Ectodermal cell (in vitro differentiated cells): Measurements from ENCODE around the gene SLC25A40.
"Not testable (repeated sequence)": the region's sequence is repeated elsewhere in the genome, so short reads cannot be mapped to it uniquely, and the experiment has no call there.

Experiments
- H3K27ac ChIP-seq: 2 replicates; pipeline ENCODE4 v1.7.0; 2013; ENCODE audit warnings: mild to moderate bottlenecking, low read depth, low read length; ENCODE audit not compliant: insufficient read depth, poor library complexity, severe bottlenecking
- H3K27me3 ChIP-seq: 2 replicates; pipeline ENCODE4 v1.7.0; 2013; ENCODE audit warnings: mild to moderate bottlenecking, low read length; ENCODE audit not compliant: insufficient read depth, control insufficient read depth, poor library complexity, severe bottlenecking
- H3K36me3 ChIP-seq: one replicate; pipeline ENCODE4 v1.7.0; 2013; ENCODE audit warnings: low read length; ENCODE audit not compliant: control insufficient read depth, insufficient read depth
- H3K4me1 ChIP-seq: one replicate; pipeline ENCODE4 v1.7.0; 2013; ENCODE audit warnings: low read length; ENCODE audit not compliant: control insufficient read depth, insufficient read depth
- H3K4me3 ChIP-seq: 2 replicates; pipeline ENCODE4 v1.7.0; 2013; ENCODE audit warnings: low read depth, low read length, control low read depth; ENCODE audit not compliant: insufficient read depth
- H3K9me3 ChIP-seq: 2 replicates; pipeline ENCODE4 v1.7.0; 2013; ENCODE audit warnings: mild to moderate bottlenecking, low read length, moderate library complexity; ENCODE audit not compliant: control insufficient read depth
- WGBS, 2 experiments: methylation state at CpG; one replicate each; pipeline ENCODE4 v1.1.7; 2013; ENCODE audit warnings: missing lambda C conversion rate in 2 of 2; 5-methylcytosine and 5-hydroxymethylcytosine counted together

Gene SLC25A40

DNA sequence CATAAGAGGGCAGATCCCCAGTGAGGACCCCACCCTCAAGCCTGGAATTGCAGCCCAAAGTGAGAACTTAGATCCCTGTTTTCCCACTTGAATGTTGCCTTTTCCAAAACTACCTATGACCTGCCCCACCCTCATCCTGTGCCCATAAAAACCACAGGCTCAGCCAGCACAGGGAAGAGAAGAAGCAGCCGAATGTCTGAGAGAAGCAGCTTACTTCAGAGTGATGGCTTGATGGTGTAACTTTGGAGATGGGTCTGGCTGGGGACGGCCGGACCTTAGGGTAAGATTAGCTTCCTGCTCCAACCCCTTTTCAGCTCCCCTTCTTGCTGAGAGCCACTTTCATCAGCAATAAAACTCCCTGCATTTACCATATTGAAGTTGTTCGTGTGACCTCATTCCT is 5.7 kb downstream of the SLC25A40 start:
- Histone ChIP-seq H3K9me3 (peaks cover 6% of the 10 kb centered on the region), H3K4me3 (no peak overlapping the region), H3K27me3 (no peaks in the 10 kb centered on the region), H3K36me3 (peaks cover 16% of the 10 kb centered on the region), H3K27ac (no peak overlapping the region), H3K4me1 (peaks cover 5% of the 10 kb centered on the region)
- 94 to 96% methylated on average over 4 of the region's 4 CpGs for WGBS, 2 experiments

DNA sequence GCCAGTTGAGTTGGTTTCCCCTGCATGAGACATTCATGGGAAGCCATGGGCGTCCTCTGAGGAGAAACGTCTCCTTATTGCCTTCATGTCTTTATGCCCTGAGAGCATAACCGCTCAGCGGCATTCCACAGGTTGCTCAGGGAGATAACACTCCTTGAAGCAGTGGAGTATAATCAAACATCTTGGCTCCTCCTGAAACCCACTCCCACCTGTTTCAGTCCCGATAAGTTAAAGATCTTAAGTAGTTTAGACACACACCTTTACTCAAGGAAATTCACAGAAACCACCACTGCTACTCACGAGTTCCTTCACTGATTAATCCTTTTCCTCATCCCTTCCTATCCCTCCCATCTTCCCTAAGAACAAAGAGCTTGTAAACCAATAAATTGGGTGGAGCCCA is 9.6 kb downstream of the SLC25A40 start:
- WGBS, 2 experiments: 93 to 94% methylated on average over 6 of the region's 6 CpGs
- H3K9me3 ChIP-seq, H3K27me3 ChIP-seq, H3K4me1 ChIP-seq, H3K4me3 ChIP-seq, H3K27ac ChIP-seq: not testable (repeated sequence)
- peaks cover 15% of the 10 kb centered on the region for H3K36me3 ChIP-seq

DNA sequence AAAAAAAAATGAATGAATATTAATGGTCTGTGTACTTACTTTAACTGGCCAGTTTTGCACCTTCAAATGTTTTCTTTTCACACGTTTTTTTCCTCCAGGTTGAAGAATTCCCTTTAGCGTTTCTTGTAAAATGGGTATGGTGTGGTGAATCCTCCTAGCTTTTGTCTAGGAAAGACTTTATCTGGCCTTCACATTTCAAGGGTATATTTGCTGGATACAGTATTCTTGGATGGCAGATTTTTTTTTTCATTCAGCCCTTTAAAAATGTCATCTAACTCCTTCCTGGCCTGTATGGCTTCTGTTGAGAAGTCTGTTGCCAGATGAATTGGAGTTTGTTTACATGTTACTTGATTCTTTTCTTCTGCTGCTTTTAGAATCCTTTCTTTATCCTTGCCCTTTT is 10.1 kb downstream of the SLC25A40 start:
- no peaks in the 10 kb centered on the region for H3K27me3 ChIP-seq
- H3K4me3 ChIP-seq: no peak overlapping the region
- peaks cover 6% of the 10 kb centered on the region for H3K9me3 ChIP-seq
- H3K36me3 ChIP-seq: peaks cover 10% of the 10 kb centered on the region
- 93 to 100% methylated on average over 2 of the region's 2 CpGs for WGBS, 2 experiments
- H3K27ac ChIP-seq: no peak overlapping the region
- H3K4me1 ChIP-seq: no peaks in the 10 kb centered on the region

DNA sequence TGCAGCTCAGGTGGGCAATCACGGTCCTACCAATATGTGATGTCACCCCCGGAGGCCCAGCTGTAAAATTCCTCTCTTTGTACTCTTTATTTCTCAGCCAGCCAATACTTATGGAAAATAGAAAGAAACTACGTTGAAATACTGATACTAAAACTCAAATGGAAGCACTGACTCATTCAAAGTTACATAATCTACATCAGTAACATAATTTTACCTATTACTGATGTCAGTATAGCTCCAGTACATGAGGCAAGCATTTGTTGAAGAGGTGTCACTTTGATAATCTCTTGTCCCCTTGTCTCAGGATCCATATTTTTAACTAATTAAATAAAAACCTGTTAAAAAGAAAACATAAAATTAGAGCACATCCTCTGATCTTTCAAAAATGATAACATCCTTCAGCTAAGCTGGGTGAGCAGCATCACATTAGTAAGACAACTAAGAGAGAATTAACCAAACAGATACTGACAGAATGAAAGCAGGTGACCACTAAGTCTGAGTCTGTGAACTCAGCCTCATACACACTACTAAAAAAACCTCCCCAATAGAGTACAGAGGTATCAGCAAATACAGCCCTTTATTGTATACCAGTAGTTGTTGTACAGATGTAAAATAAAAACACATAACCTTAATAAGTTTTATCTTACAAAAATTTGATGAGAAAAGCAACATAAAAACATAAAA is 17.6 kb downstream of the SLC25A40 start:
- Histone ChIP-seq H3K27ac (no peak overlapping the region), H3K4me1 (no peaks in the 10 kb centered on the region), H3K9me3 (no peaks in the 10 kb centered on the region), H3K4me3 (no peak overlapping the region), H3K27me3 (no peaks in the 10 kb centered on the region), H3K36me3 (peaks cover 13% of the 10 kb centered on the region)
- 91 to 93% methylated on average over 3 of the region's 3 CpGs for WGBS, 2 experiments

DNA sequence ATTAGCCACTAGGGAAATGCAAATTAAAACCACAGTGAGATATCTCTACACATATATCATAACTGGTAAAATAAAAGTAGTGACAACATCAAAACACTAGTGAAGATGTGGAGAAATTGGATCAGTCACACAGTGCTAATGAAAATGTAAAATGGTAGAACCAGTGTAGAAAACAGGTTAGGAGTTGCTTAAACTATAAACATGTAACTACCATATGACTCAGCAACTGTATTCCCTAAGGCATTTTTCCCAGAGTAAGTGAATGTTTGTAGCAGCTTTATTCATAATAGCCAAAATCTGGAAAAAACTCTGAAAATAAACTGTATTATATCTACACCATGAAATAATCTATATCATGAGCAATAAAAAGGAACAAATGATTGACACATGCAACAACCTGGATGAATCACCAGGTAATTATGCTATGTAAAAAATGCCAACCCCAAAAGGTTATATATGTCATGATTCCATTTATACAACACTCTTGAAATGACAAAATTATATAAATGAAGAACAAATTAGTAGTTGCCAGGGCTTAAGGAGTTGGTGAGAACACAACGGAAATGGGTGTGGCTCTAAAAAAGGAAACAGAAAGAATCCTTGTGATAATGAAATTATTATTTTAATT is 22.8 kb downstream of the SLC25A40 start:
- Histone ChIP-seq H3K4me3 (no peak overlapping the region), H3K36me3 (peaks cover 8% of the 10 kb centered on the region), H3K27me3 (no peaks in the 10 kb centered on the region), H3K4me1 (no peaks in the 10 kb centered on the region), H3K27ac (no peak overlapping the region), H3K9me3 (no peaks in the 10 kb centered on the region)
- 86% methylated on average over 1 of the region's 1 CpG; no CpG with 5 or more reads in 1 of the 2 experiments for WGBS, 2 experiments

DNA sequence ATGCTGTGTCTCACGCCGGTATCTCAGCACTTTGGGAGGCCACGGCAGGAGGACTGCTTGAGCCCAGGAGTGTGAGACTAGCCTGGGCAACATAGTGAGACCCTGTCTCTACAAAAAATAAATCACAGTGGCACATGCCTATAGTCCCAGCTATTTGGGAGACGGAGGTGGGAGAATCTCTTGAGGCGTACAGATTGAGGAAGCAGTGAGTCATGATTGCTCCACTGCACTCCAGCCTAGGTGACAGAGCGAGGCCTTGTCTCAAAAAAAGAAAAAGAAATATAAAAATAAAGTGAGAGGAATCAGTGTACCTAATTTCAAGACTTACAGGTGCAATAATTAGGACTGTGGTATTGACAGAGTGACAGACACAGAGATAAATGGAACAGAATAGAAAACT is 23.9 kb downstream of the SLC25A40 start:
- peaks cover 1% of the 10 kb centered on the region for H3K36me3 ChIP-seq
- WGBS, 2 experiments: 92 to 93% methylated on average over 6 of the region's 6 CpGs

DNA sequence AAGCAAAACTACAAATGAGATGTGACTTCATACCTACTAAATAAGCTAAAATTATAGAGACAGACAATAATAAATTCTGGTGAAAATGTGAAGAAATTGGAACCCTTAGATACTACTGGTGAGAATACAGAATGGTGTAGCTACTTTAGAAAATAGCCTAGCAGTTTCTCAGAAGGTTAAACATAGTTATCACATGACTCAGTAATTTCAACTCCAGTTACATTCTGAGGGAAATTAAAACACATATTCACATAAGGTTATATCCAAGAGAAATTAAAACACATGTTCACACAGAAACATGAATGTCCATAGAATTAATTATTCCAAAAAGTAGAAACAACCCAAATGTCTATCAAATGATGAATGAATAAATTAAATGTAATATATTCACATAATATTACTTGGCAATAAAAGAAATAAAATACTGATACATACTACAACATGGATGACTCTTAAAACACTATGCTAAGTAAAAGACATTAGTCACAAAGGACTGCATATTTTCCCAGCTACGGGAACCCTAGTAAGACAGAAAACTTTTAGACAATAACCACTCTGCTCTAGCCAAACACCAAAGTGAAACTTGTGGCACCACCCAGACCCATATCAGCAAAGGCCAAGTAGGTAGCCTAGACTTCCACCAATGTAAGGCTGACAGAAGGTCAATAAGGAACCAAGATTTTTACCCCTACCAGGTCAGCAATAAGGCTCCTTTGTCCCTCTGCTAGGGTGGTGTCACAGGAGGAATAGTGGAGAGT is 25.1 kb downstream of the SLC25A40 start:
- Histone ChIP-seq H3K4me1 (no peaks in the 10 kb centered on the region), H3K4me3 (no peak overlapping the region), H3K36me3 (peaks cover 2% of the 10 kb centered on the region), H3K9me3 (no peaks in the 10 kb centered on the region), H3K27ac (no peak overlapping the region), H3K27me3 (no peaks in the 10 kb centered on the region)
- 91 to 95% methylated on average over 1 of the region's 1 CpG for WGBS, 2 experiments

More for the DNA sequence above, 23.9 kb downstream of the SLC25A40 start:
- no peaks in the 10 kb centered on the region for H3K4me1 ChIP-seq
- H3K4me3 ChIP-seq: no peak overlapping the region
- no peak overlapping the region for H3K27ac ChIP-seq
- no peaks in the 10 kb centered on the region for H3K27me3 ChIP-seq
- no peaks in the 10 kb centered on the region for H3K9me3 ChIP-seq

DNA sequence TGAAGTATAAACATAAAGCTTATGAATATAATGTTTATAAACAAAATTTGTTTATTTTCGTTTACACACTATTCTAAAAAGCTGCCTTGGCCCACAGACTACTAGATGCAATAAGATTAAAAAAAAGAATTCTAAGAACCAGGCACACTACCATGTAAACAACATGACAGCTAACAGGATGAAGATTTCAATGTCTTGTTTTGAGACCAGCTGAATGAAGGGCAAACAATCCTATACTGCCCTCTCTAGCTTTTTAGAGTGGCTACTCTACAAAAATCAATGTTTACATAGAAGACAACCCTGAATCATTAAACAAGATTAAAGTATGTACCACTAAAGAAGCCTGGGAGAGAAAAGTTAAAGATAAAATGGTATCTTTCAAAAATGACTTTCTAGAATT is 38.6 kb downstream of the SLC25A40 start:
- no peaks in the 10 kb centered on the region for H3K36me3 ChIP-seq
- H3K4me3 ChIP-seq: no peak overlapping the region
- 40% methylated on average over 1 of the region's 1 CpG; no CpG with 5 or more reads in 1 of the 2 experiments for WGBS, 2 experiments
- H3K27ac ChIP-seq: no peak overlapping the region
- H3K4me1 ChIP-seq: no peaks in the 10 kb centered on the region
- no peaks in the 10 kb centered on the region for H3K27me3 ChIP-seq
- H3K9me3 ChIP-seq: no peaks in the 10 kb centered on the region

DNA sequence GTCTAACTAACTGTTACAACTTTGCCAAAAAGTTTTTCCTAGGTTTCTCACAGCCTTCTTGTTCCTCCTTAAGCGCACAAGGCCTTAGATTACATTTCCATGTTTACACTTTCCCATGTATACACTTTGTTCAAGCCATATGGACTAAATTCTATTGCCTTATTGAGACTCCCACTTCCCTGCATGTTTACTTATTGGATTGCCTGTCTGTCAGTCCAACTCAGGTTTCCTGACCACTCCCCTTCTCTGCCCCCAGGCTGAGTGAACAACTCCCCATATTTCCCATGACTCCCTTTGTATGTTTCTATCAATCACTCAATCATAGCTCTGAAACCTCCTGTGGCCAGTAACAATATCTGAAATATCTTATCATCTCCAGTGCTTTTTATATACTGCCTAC is 43.0 kb downstream of the SLC25A40 start:
- Histone ChIP-seq H3K9me3 (no peaks in the 10 kb centered on the region), H3K4me3 (no peak overlapping the region), H3K27ac (no peak overlapping the region), H3K27me3 (no peaks in the 10 kb centered on the region), H3K36me3 (no peaks in the 10 kb centered on the region), H3K4me1 (no peaks in the 10 kb centered on the region)
- 91 to 92% methylated on average over 1 of the region's 1 CpG for WGBS, 2 experiments

DNA sequence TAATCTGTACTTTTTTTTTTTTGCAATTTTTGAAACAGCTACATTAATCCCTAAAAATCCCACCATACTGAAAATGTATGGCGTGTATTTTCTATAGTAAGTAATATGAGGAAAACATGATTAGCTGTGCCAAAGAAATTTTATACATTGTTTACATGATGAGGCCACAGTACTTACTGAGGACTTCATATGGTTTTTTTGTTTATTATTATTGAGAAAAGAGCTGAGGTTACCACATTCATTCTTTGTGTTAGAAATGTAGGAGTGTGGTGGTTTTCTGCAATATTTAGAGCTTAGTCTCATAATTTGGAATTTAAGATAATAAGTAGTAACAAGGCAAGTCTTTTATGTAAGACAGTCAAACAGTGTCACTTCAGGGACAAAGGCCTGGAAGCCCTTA is 45.1 kb downstream of the SLC25A40 start:
- H3K27ac ChIP-seq: no peak overlapping the region
- WGBS, 2 experiments: no CpG with 5 or more reads among the region's 1 CpG
- H3K9me3 ChIP-seq: no peaks in the 10 kb centered on the region

More for the DNA sequence above, 45.1 kb downstream of the SLC25A40 start:
- H3K27me3 ChIP-seq: no peaks in the 10 kb centered on the region
- no peaks in the 10 kb centered on the region for H3K4me1 ChIP-seq
- no peak overlapping the region for H3K4me3 ChIP-seq
- H3K36me3 ChIP-seq: no peaks in the 10 kb centered on the region
